Peyer's patch (tissue), 4 donors: ENCODE measurements around the gene PER3.

Experiments
- POLR2A ChIP-seq, 2 donors: fragments of 450-650 bp; IDR thresholded peaks; one replicate each; pipeline ENCODE4 v1.5.1; 2017; ENCODE audit warnings: antibody characterized with exemption in 2 of 2, mild to moderate bottlenecking in 2 of 2, moderate library complexity in 2 of 2
- TF ChIP-seq, protein P1 (sequence below), 6 experiments: fragments of 450-650 bp in 4 of 6; fragments of 200-600 bp in 2 of 6; sonication (generic) in 1 of 6; IDR thresholded peaks; one replicate each; pipeline ENCODE4 v1.5.1; 2017 to 2019; ENCODE audit warnings: antibody characterized with exemption in 6 of 6, mild to moderate bottlenecking in 3 of 6, moderate library complexity in 1 of 6

DNA sequence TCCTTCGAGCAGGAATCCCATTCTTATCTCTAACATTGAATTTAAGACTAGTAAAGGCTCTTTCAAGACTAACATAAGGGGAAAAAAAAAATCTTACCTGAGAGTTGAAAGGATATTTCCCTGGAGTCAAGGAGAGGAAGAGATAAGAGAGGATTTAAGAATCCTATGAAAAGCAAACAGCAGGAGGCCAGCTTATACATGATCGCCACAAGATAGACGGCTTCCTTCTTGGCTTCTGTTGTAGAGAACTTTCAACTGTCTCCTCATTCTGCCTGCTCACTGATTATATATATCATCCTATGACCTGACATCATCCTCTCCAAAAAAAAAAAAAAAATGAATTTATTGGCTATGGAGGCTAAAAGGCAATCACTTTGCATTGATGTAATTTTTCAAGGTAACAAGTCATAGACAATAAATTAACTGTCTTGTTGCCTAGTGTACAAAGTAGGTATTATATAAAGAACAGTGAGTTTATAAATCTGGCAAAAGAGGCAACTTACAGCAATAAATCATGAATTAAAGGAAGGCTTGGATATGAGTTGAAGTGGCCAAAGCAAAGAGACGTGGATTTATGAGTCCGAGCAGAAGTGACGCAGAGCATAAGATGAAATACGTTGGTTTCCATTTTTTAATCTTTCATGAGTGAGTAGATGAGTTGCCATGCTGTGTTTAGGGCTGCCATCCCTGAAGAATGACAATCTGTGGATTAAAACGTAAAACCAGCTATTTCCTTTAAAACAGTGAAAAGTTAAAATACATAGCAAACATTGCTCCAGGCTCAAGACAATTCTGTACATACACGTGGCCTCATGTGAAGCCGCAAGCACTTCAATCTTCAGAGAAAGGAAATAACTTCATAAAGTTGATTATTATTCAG, 69.0 kb downstream of the PER3 start, which contains the start of gene UTS2:
- TF ChIP-seq, protein P1, sequence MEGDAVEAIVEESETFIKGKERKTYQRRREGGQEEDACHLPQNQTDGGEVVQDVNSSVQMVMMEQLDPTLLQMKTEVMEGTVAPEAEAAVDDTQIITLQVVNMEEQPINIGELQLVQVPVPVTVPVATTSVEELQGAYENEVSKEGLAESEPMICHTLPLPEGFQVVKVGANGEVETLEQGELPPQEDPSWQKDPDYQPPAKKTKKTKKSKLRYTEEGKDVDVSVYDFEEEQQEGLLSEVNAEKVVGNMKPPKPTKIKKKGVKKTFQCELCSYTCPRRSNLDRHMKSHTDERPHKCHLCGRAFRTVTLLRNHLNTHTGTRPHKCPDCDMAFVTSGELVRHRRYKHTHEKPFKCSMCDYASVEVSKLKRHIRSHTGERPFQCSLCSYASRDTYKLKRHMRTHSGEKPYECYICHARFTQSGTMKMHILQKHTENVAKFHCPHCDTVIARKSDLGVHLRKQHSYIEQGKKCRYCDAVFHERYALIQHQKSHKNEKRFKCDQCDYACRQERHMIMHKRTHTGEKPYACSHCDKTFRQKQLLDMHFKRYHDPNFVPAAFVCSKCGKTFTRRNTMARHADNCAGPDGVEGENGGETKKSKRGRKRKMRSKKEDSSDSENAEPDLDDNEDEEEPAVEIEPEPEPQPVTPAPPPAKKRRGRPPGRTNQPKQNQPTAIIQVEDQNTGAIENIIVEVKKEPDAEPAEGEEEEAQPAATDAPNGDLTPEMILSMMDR (IDR thresholded peaks at IDR 0.05), result no peak
- no peak for TF ChIP-seq POLR2A (IDR thresholded peaks at IDR 0.05)
